Activated gamma-delta T cell treated with Interleukin-2 at 50 U/mL for 16 hours (primary cell): ENCODE data around the gene SLC13A3.

Experiments
- DNase-seq: peaks from one replicate; pipeline ENCODE4 v3.0.0-alpha.2; 2020

The SLC13A3 gene

GRCh38 chr20:46601603-46602122 lies 49.6 kb downstream of the SLC13A3 start:
- DNase-seq: no peak

- no peak for DNase-seq
Observed at GRCh38 chr20:46600286-46600752, 50.9 kb downstream of the SLC13A3 start.

- DNase-seq: no peak
Observed at GRCh38 chr20:46599227-46599987, 51.9 kb downstream of the SLC13A3 start.

GRCh38 chr20:46595933-46596332 lies 55.3 kb downstream of the SLC13A3 start:
- DNase-seq: no peak

- DNase-seq: no peak
Observed at GRCh38 chr20:46594725-46595124, 56.5 kb downstream of the SLC13A3 start.

- no peak for DNase-seq
Observed at GRCh38 chr20:46592580-46593362, 58.5 kb downstream of the SLC13A3 start.

- no peak for DNase-seq
Observed at GRCh38 chr20:46590443-46590842, 60.8 kb downstream of the SLC13A3 start.

GRCh38 chr20:46588532-46589511 lies 62.4 kb downstream of the SLC13A3 start:
- peak; percentile 6 for DNase-seq

GRCh38 chr20:46587986-46588385 lies 63.3 kb downstream of the SLC13A3 start:
- DNase-seq: no peak

- DNase-seq: no peak
Observed at GRCh38 chr20:46586724-46587123, 64.5 kb downstream of the SLC13A3 start.

GRCh38 chr20:46584508-46584907 lies 66.8 kb downstream of the SLC13A3 start:
- DNase-seq: no peak

GRCh38 chr20:46583411-46584214 lies 67.6 kb downstream of the SLC13A3 start:
- DNase-seq: no peak

GRCh38 chr20:46582648-46583047 lies 68.6 kb downstream of the SLC13A3 start:
- no peak for DNase-seq

- no peak for DNase-seq
Observed at GRCh38 chr20:46581391-46581790, 69.9 kb downstream of the SLC13A3 start.

GRCh38 chr20:46580613-46581205 lies 70.5 kb downstream of the SLC13A3 start:
- DNase-seq: no peak

- DNase-seq: no peak
Observed at GRCh38 chr20:46578745-46579144, 72.5 kb downstream of the SLC13A3 start.

GRCh38 chr20:46576774-46577395 lies 74.4 kb downstream of the SLC13A3 start:
- no peak for DNase-seq

GRCh38 chr20:46575937-46576461 lies 75.3 kb downstream of the SLC13A3 start:
- no peak for DNase-seq

GRCh38 chr20:46575394-46575793 lies 75.9 kb downstream of the SLC13A3 start:
- DNase-seq: no peak

GRCh38 chr20:46573788-46574584 lies 77.3 kb downstream of the SLC13A3 start:
- DNase-seq: no peak
